Trophoblast cell (in vitro differentiated cells and primary cell): ENCODE results near the gene CDC20.

Experiments
- DNase-seq, 2 donors: peaks; one replicate each; pipeline ENCODE4 v3.0.0-alpha.2; 2016
- H2AFZ ChIP-seq: 2 replicates; pipeline ENCODE4 v1.6.1; 2013; ENCODE audit warnings: low read length, moderate library complexity, mild to moderate bottlenecking; ENCODE audit not compliant: insufficient read depth, poor library complexity
- H2AK5ac ChIP-seq: 2 replicates; pipeline ENCODE4 v1.6.1; 2013; ENCODE audit warnings: mild to moderate bottlenecking, low read length
- H2BK120ac ChIP-seq: 2 replicates; pipeline ENCODE4 v1.6.1; 2013; ENCODE audit warnings: low read length, mild to moderate bottlenecking, moderate library complexity; ENCODE audit not compliant: insufficient read depth, poor library complexity
- H2BK12ac ChIP-seq: 2 replicates; pipeline ENCODE4 v1.6.1; 2013; ENCODE audit warnings: mild to moderate bottlenecking, low read length, moderate library complexity
- H2BK5ac ChIP-seq: 2 replicates; pipeline ENCODE4 v1.6.1; 2013; ENCODE audit warnings: low read length, low read depth, moderate library complexity, mild to moderate bottlenecking; ENCODE audit not compliant: poor library complexity
- H3K14ac ChIP-seq: 2 replicates; pipeline ENCODE4 v1.6.1; 2013; ENCODE audit warnings: mild to moderate bottlenecking, low read length
- H3K18ac ChIP-seq: 2 replicates; pipeline ENCODE4 v1.6.1; 2013; ENCODE audit warnings: mild to moderate bottlenecking, low read length
- H3K23ac ChIP-seq: 2 replicates; pipeline ENCODE4 v1.6.1; 2013; ENCODE audit warnings: low read length
- H3K27ac ChIP-seq: 2 replicates; pipeline ENCODE4 v1.5.1; 2013; ENCODE audit warnings: low read depth, mild to moderate bottlenecking, inconsistent platforms, low read length, moderate library complexity
- H3K27me3 ChIP-seq: 2 replicates; pipeline ENCODE4 v1.6.1; 2013; ENCODE audit warnings: inconsistent platforms, mild to moderate bottlenecking, low read length, moderate library complexity; ENCODE audit not compliant: insufficient read depth
- H3K36me3 ChIP-seq, 2 experiments: 1 replicate in 1 of 2; 2 replicates in 1 of 2; pipeline ENCODE4 v1.6.1; 2013; ENCODE audit warnings: low read length in 2 of 2, mild to moderate bottlenecking in 2 of 2, moderate library complexity in 1 of 2; ENCODE audit not compliant: insufficient read depth in 2 of 2, control insufficient read depth in 1 of 2
- H3K4ac ChIP-seq: 2 replicates; pipeline ENCODE4 v1.6.1; 2013; ENCODE audit warnings: low read depth, mild to moderate bottlenecking, low read length, moderate library complexity
- H3K4me1 ChIP-seq, 2 experiments: 1 replicate in 1 of 2; 2 replicates in 1 of 2; pipeline ENCODE4 v1.6.1; 2013; ENCODE audit warnings: low read length in 2 of 2, mild to moderate bottlenecking in 2 of 2, moderate library complexity in 1 of 2; ENCODE audit not compliant: insufficient read depth in 2 of 2, control insufficient read depth in 1 of 2
- H3K4me2 ChIP-seq: 2 replicates; pipeline ENCODE4 v1.6.1; 2013; ENCODE audit warnings: inconsistent platforms, mild to moderate bottlenecking, low read length, moderate library complexity
- H3K4me3 ChIP-seq: 2 replicates; pipeline ENCODE4 v1.5.1; 2013; ENCODE audit warnings: mild to moderate bottlenecking, low read depth, low read length, inconsistent platforms
- H3K79me1 ChIP-seq: one replicate; pipeline ENCODE4 v1.6.1; 2013; ENCODE audit warnings: low read length
- H3K79me2 ChIP-seq: 2 replicates; pipeline ENCODE4 v1.6.1; 2013; ENCODE audit warnings: low read length, mild to moderate bottlenecking; ENCODE audit not compliant: control insufficient read depth, insufficient read depth, poor library complexity
- H3K9ac ChIP-seq: 2 replicates; pipeline ENCODE4 v1.6.1; 2013; ENCODE audit warnings: mild to moderate bottlenecking, low read length
- H3K9me3 ChIP-seq: 2 replicates; pipeline ENCODE4 v1.6.1; 2013; ENCODE audit warnings: low read depth, mild to moderate bottlenecking, control low read depth, inconsistent platforms, low read length; ENCODE audit not compliant: insufficient read depth
- H4K12ac ChIP-seq: 2 replicates; pipeline ENCODE4 v1.6.1; 2013; ENCODE audit warnings: low read depth, mild to moderate bottlenecking, low read length, moderate library complexity
- H4K8ac ChIP-seq: 2 replicates; pipeline ENCODE4 v1.6.1; 2013; ENCODE audit warnings: low read depth, mild to moderate bottlenecking, low read length, moderate library complexity
- H4K91ac ChIP-seq: one replicate; pipeline ENCODE4 v1.6.1; 2013; ENCODE audit warnings: low read depth, mild to moderate bottlenecking, low read length, moderate library complexity
- WGBS: extraction: QIAGEN DNeasy Blood & Tissue Kit; methylation state at CpG from one replicate; pipeline ENCODE4 v1.1.7; 2013; ENCODE audit warnings: missing lambda C conversion rate; ENCODE audit not compliant: insufficient read length, insufficient coverage; ENCODE audit errors: extremely low coverage; 5-methylcytosine and 5-hydroxymethylcytosine counted together

The CDC20 gene

GRCh38 chr1:43386676-43387075 lies 27.9 kb downstream of the CDC20 start:
- H3K79me2 ChIP-seq = peaks cover 13% of the 10 kb centered on the region
- H3K4me1 ChIP-seq = peaks cover 6% of the 10 kb centered on the region in 2 experiments
- H4K91ac ChIP-seq = no peak overlapping the region
- no peak overlapping the region for H3K18ac ChIP-seq
- no peak overlapping the region for H3K4ac ChIP-seq
- no peaks in the 10 kb centered on the region for H3K27me3 ChIP-seq
- no peak overlapping the region for H3K27ac ChIP-seq
- no peak overlapping the region for H3K9ac ChIP-seq
- no peak overlapping the region for H2AK5ac ChIP-seq
- no peak overlapping the region for H3K4me3 ChIP-seq
- H3K79me1 ChIP-seq = peaks cover 10% of the 10 kb centered on the region
- H4K8ac ChIP-seq = no peak overlapping the region
- peaks cover 22 to 55% of the 10 kb centered on the region in 2 experiments for H3K36me3 ChIP-seq
- no peak overlapping the region for H2AFZ ChIP-seq
- H2BK12ac ChIP-seq = no peak overlapping the region
- H3K14ac ChIP-seq = no peak overlapping the region
- no peak overlapping the region for H2BK5ac ChIP-seq
- H3K4me2 ChIP-seq = no peak overlapping the region
- no CpG with 5 or more reads among the region's 6 CpGs for WGBS
- H4K12ac ChIP-seq = no peak overlapping the region
- no peak overlapping the region for H2BK120ac ChIP-seq
- no peak overlapping the region for H3K23ac ChIP-seq
- no peaks in the 10 kb centered on the region for H3K9me3 ChIP-seq
- DNase-seq = peak; percentile 81 to 91

GRCh38 chr1:43387976-43388599 lies 29.3 kb downstream of the CDC20 start:
- H3K4me1 ChIP-seq = peaks cover 6% of the 10 kb centered on the region in 2 experiments
- H2BK12ac ChIP-seq = no peak overlapping the region
- no peak overlapping the region for H3K14ac ChIP-seq
- H3K79me1 ChIP-seq = peaks cover 10% of the 10 kb centered on the region
- no peak overlapping the region for H3K27ac ChIP-seq
- H2BK120ac ChIP-seq = no peak overlapping the region
- H3K9ac ChIP-seq = no peak overlapping the region
- DNase-seq = peak; percentile 87 to 88
- H2AFZ ChIP-seq = no peak overlapping the region
- no peaks in the 10 kb centered on the region for H3K9me3 ChIP-seq
- WGBS = no CpG with 5 or more reads among the region's 4 CpGs
- H3K4me2 ChIP-seq = peak overlapping the region; percentile 92
- H3K4ac ChIP-seq = no peak overlapping the region
- H4K91ac ChIP-seq = no peak overlapping the region
- no peaks in the 10 kb centered on the region for H3K27me3 ChIP-seq
- H3K36me3 ChIP-seq = peaks cover 16 to 42% of the 10 kb centered on the region in 2 experiments
- H2AK5ac ChIP-seq = no peak overlapping the region
- no peak overlapping the region for H3K23ac ChIP-seq
- no peak overlapping the region for H3K18ac ChIP-seq
- no peak overlapping the region for H4K8ac ChIP-seq
- no peak overlapping the region for H3K4me3 ChIP-seq
- H3K79me2 ChIP-seq = peaks cover 13% of the 10 kb centered on the region
- H4K12ac ChIP-seq = no peak overlapping the region
- H2BK5ac ChIP-seq = no peak overlapping the region

GRCh38 chr1:43388613-43389012 lies 29.8 kb downstream of the CDC20 start:
- Histone ChIP-seq H4K91ac (no peak overlapping the region), H4K12ac (peak overlapping the region; percentile 51), H3K9ac (peak overlapping the region; percentile 4), H3K27ac (no peak overlapping the region), H3K79me2 (peaks cover 13% of the 10 kb centered on the region), H2BK120ac (no peak overlapping the region), H3K4me2 (peak overlapping the region; percentile 92), H3K23ac (no peak overlapping the region), H3K36me3 (peaks cover 13 to 38% of the 10 kb centered on the region in 2 experiments), H4K8ac (peak overlapping the region; percentile 13), H3K18ac (no peak overlapping the region), H3K14ac (no peak overlapping the region), H3K4me1 (peaks cover 6% of the 10 kb centered on the region in 2 experiments), H2BK5ac (no peak overlapping the region), H2BK12ac (peak overlapping the region; percentile 12), H3K9me3 (no peaks in the 10 kb centered on the region), H3K4me3 (peak overlapping the region; percentile 28), H3K27me3 (no peaks in the 10 kb centered on the region), H3K4ac (peak overlapping the region; percentile 90), H2AK5ac (no peak overlapping the region), H3K79me1 (peaks cover 10% of the 10 kb centered on the region), H2AFZ (no peak overlapping the region)
- DNase-seq = no peak
- WGBS = no CpG with 5 or more reads among the region's 3 CpGs

- Histone ChIP-seq H2BK5ac (peak within 1 kb of the TSS; percentile 85), H3K79me1 (peaks cover 10% of the 10 kb centered on the region), H2AK5ac (peak within 1 kb of the TSS; percentile 94), H3K9me3 (no peaks in the 10 kb centered on the region), H3K27me3 (no peaks in the 10 kb centered on the region), H3K4me2 (peak within 1 kb of the TSS; percentile 92), H4K8ac (peak within 1 kb of the TSS; percentile 99), H2BK120ac (peak within 1 kb of the TSS; percentile 90), H3K4me3 (peak within 1 kb of the TSS; percentile 85), H2AFZ (peak within 1 kb of the TSS; percentile 98), H3K18ac (peak within 1 kb of the TSS; percentile 97), H3K36me3 (peaks cover 11 to 28% of the 10 kb centered on the region in 2 experiments), H3K4ac (peak within 1 kb of the TSS; percentile 94), H3K23ac (no peak within 1 kb of the TSS), H4K12ac (peak within 1 kb of the TSS; percentile 92), H3K14ac (peak within 1 kb of the TSS; percentile 97), H3K27ac (peak within 1 kb of the TSS; percentile 76), H3K9ac (peak within 1 kb of the TSS; percentile 91), H3K79me2 (peaks cover 13% of the 10 kb centered on the region), H2BK12ac (peak within 1 kb of the TSS; percentile 12), H3K4me1 (peaks cover 6% of the 10 kb centered on the region in 2 experiments), H4K91ac (peak within 1 kb of the TSS; percentile 93)
- WGBS = no CpG with 5 or more reads among the region's 65 CpGs
- DNase-seq = peak; percentile 98 to 99
Observed at GRCh38 chr1:43389326-43390313, 30.8 kb downstream of the CDC20 start, which contains the start of the genes MED8 and SZT2. Gene MED8, minus strand, starts transcription at chr1:43389800. Its CDS starts 36 bp downstream, at chr1:43389764. Gene SZT2, plus strand, starts transcription at chr1:43389899. Its CDS starts 70 bp downstream, at chr1:43389969.
